ENCODE data around the gene OPRD1.

The OPRD1 gene

DNA sequence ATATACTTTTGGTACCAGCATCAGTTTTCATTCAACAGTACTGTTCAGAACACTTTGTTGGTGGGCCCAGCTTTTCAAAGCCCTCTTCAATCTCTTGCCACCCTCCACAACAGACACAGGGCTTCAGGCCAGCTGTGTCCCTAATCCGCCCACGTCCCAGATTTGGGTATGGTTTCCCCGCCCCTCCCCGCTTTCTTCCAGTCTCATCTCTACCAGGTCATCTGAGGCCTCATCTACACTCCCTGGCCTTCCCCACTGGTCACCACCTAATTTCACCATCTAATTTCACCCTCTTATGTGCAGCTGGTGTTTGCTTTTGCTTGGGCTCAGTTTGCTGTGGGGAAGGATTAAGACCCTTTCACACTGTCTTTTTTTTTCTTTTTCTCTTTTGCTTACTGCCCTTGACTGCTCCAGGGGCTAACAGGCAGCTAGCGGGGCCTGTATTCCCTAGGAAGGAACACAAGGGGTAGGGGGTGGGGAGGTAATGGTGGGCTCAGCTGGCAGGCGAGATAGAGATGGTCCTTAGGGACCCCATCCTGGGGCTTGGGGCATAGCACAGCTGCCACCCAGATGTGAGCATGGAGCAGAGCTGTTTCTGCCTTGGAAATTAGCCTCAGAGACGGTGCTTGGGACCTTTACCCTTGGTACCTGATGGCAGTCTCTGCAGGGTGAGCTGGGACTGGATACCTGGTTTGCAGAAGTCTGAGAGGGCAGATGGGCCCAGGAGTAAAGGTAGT is 98.6 kb downstream of the OPRD1 start:
- DNase-seq (ENCODE audit: low read depth in 2 of 2) = no peak

- no peak for DNase-seq (ENCODE audit: low read depth in 2 of 2)
Measured at GRCh38 chr1:28913786-28914227, 101.8 kb downstream of the OPRD1 start.

DNA sequence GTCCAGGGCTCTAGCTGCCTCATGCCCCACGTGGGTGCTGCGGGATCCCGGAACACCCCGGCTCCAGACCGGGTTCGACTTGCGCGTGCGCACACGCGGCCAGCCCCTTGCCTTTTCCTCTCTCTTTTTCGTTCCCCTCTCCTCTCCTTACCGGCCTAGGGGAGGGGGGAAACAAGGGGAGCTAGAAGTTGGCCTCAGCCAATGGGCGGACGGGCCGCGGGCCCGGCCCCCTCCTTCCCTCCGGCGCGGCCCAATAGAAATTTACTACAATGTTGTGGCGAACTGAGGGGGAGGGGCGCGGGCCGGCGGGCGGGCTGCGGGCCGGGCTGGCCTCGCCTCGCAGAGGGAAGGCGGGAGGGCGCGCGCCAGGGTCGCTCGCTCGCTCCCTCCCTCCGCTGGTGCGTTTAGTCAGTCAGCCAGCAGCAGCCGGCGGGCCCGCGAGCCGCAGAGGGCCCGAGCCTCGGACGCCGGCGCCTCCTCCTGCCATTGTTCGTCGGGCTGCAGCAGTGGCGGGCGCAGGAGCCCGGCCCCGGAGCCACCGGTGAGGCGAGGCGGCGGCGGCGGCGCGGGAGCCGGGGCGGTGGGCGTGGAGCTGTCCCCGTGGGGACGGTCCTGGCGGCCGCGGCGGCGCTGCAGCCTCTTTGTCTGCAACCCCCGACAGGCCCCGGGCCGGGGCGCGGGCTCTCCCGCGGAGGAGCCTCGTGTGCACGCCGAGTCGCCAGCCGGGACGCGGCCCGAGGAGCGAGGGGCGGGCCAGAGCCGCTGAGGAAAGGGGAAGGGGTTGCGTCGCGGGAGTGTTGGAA is 102.5 kb downstream of the OPRD1 start, which contains the start of gene EPB41:
Gene EPB41, plus strand, starts transcription at position 342 of the 803 bp plus-strand sequence. CDS start 72,869 bp downstream, outside the sequence.
- peak; percentile 80 to 94 for DNase-seq (ENCODE audit: low read depth in 2 of 2)

DNA sequence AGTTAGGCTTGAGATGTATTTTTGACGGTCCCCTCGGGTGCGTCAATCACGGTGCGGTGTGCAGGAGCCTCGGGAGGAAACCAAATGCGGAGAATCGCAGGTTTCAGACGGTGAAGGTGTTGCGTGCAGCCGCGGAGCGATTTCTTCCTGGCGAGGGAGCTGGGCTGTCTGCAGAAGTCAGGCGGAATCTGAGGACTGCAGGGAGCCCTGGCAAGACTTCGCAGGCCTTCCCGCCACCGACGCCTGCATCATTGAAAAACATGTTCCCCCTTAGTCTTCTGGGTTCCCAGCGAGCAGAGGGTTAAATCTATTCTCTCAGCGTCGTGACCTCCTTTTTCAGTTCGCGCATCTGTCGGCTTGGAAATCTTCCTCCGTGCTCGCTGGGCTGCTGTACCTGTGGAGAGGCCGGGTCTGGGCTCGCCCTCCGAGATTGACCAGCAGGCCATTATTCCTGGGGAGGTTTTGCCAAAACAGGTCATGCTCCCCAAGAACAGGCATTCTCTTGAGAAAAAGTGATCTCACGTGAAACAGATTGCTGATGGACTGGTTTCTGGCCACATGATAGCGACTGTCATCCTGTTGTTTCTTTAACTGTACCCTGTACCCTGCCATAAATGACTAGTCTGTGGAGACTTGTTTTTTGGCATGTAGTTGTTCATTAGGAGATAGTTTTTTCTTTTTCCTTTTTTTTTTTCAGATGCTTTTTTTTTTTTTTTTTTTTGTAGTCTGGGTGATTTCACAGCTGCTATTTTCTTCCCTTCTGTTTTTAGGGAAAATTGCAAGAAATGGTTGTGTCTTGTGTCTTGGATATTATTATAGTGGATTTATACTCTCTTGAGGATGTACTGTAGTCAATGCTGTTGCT is 103.3 kb downstream of the OPRD1 start:
- DNase-seq (ENCODE audit: low read depth in 2 of 2) = peak; percentile 26 to 38

DNA sequence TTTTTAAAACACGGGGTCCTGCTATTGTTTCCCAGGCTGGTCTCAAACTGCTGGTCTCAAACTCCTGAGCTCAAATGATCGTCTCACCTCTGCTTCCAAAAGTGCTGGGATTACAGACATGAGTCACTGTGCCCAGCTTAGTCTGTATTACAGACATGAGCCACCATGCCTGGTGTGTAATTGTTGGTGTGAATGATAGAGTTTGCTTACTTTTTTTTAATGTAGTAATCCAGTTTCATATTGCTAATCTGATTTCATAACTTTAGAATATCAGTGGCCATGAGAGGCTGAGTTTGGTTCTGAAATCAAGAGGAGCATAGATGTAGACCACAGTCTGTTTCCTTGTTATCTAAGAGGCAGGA is 105.8 kb downstream of the OPRD1 start:
- no peak for DNase-seq (ENCODE audit: low read depth in 2 of 2)
